H9 (cell line): ENCODE data around the gene MIGA1. TPM values are rescaled to one million over a fixed set of nuclear protein-coding genes. Genes with fewer than 3 reads are reported as not detected.

Experiments used
- DNase-seq: peaks from one replicate; pipeline ENCODE4 v3.0.0-alpha.2; 2017
- H2AFZ ChIP-seq: one replicate; pipeline ENCODE4 v1.6.1; 2013; ENCODE audit warnings: mild to moderate bottlenecking, low read length, control low read depth, moderate library complexity
- H2AK5ac ChIP-seq: 2 replicates; pipeline ENCODE4 v1.6.1; 2013; ENCODE audit warnings: low read length, control low read depth, mixed read lengths; ENCODE audit not compliant: insufficient read length
- H2BK120ac ChIP-seq: one replicate; pipeline ENCODE4 v1.6.1; 2013; ENCODE audit warnings: low read depth, mild to moderate bottlenecking, low read length, control low read depth, inconsistent platforms; ENCODE audit not compliant: poor library complexity, severe bottlenecking
- H2BK12ac ChIP-seq: 2 replicates; pipeline ENCODE4 v1.6.1; 2013; ENCODE audit warnings: low read length, control low read depth, mixed read lengths, low read depth; ENCODE audit not compliant: insufficient read length
- H2BK15ac ChIP-seq: 2 replicates; pipeline ENCODE4 v1.6.1; 2013; ENCODE audit warnings: low read depth, low read length, control low read depth
- H2BK20ac ChIP-seq: one replicate; pipeline ENCODE4 v1.6.1; 2013; ENCODE audit warnings: low read depth, mild to moderate bottlenecking, low read length, control low read depth, inconsistent platforms; ENCODE audit not compliant: poor library complexity, severe bottlenecking
- H2BK5ac ChIP-seq: 2 replicates; pipeline ENCODE4 v1.6.1; 2013; ENCODE audit warnings: low read length, control low read depth, mixed read lengths; ENCODE audit not compliant: insufficient read length
- H3K14ac ChIP-seq: 2 replicates; pipeline ENCODE4 v1.6.1; 2013; ENCODE audit warnings: low read length, control low read depth; ENCODE audit not compliant: insufficient read depth
- H3K18ac ChIP-seq: 2 replicates; pipeline ENCODE4 v1.6.1; 2013; ENCODE audit warnings: low read depth, mild to moderate bottlenecking, mixed read lengths, low read length, control low read depth; ENCODE audit not compliant: insufficient read length
- H3K23ac ChIP-seq: 2 replicates; pipeline ENCODE4 v1.6.1; 2013; ENCODE audit warnings: low read length, control low read depth, mixed read lengths, low read depth; ENCODE audit not compliant: insufficient read length
- H3K23me2 ChIP-seq: 2 replicates; pipeline ENCODE4 v1.6.1; 2013; ENCODE audit warnings: low read depth, mild to moderate bottlenecking, mixed read lengths, low read length, control low read depth; ENCODE audit not compliant: insufficient read length, poor library complexity, severe bottlenecking
- H3K27ac ChIP-seq: 2 replicates; pipeline ENCODE4 v1.5.1; 2013; ENCODE audit warnings: low read length, control low read depth, mixed read lengths, low read depth; ENCODE audit not compliant: insufficient read length
- H3K27me3 ChIP-seq: 2 replicates; pipeline ENCODE4 v1.6.1; 2013; ENCODE audit warnings: low read length, control low read depth, inconsistent platforms; ENCODE audit not compliant: insufficient read depth
- H3K4ac ChIP-seq: 2 replicates; pipeline ENCODE4 v1.6.1; 2013; ENCODE audit warnings: low read depth, mild to moderate bottlenecking, control low read depth, inconsistent platforms, low read length, moderate library complexity
- H3K4me1 ChIP-seq: 2 replicates; pipeline ENCODE4 v1.6.1; 2013; ENCODE audit warnings: low read length, control low read depth, inconsistent platforms; ENCODE audit not compliant: insufficient read depth
- H3K4me2 ChIP-seq: 2 replicates; pipeline ENCODE4 v1.6.1; 2013; ENCODE audit warnings: low read length, control low read depth, mixed read lengths; ENCODE audit not compliant: insufficient read length, insufficient read depth
- H3K56ac ChIP-seq: 2 replicates; pipeline ENCODE4 v1.6.1; 2013; ENCODE audit warnings: low read depth, mild to moderate bottlenecking, mixed read lengths, low read length, control low read depth; ENCODE audit not compliant: insufficient read length
- H3K79me1 ChIP-seq: 2 replicates; pipeline ENCODE4 v1.6.1; 2013; ENCODE audit warnings: low read depth, mild to moderate bottlenecking, moderate library complexity, low read length, control low read depth, inconsistent platforms; ENCODE audit not compliant: insufficient read depth, poor library complexity, severe bottlenecking
- H3K79me2 ChIP-seq: 2 replicates; pipeline ENCODE4 v1.6.1; 2013; ENCODE audit warnings: low read length, control low read depth, inconsistent platforms; ENCODE audit not compliant: insufficient read depth
- H3K9ac ChIP-seq: 2 replicates; pipeline ENCODE4 v1.6.1; 2013; ENCODE audit warnings: low read length, control low read depth, mixed read lengths; ENCODE audit not compliant: insufficient read length; ENCODE audit errors: extremely low read depth
- H3K9me3 ChIP-seq: one replicate; pipeline ENCODE4 v1.6.1; 2013; ENCODE audit warnings: low read depth, low read length, inconsistent platforms; ENCODE audit not compliant: control insufficient read depth
- H3T11ph ChIP-seq: one replicate; pipeline ENCODE4 v1.6.1; 2013; ENCODE audit warnings: mild to moderate bottlenecking, low read length, control low read depth, inconsistent platforms
- H4K20me1 ChIP-seq: one replicate; pipeline ENCODE4 v1.6.1; 2013; ENCODE audit not compliant: control insufficient read depth, insufficient read length, insufficient read depth
- H4K5ac ChIP-seq: 2 replicates; pipeline ENCODE4 v1.6.1; 2013; ENCODE audit warnings: low read depth, mild to moderate bottlenecking, mixed read lengths, low read length, control low read depth; ENCODE audit not compliant: insufficient read length
- H4K8ac ChIP-seq: replicated peaks from 2 replicates; pipeline ENCODE4 v1.6.1; 2013; ENCODE audit warnings: low read length, control low read depth, mixed read lengths, low read depth; ENCODE audit not compliant: insufficient read length
- H4K91ac ChIP-seq: 2 replicates; pipeline ENCODE4 v1.6.1; 2013; ENCODE audit warnings: low read depth, mild to moderate bottlenecking, moderate library complexity, mixed read lengths, low read length, control low read depth; ENCODE audit not compliant: insufficient read length
- H3K27ac Mint-ChIP-seq, 3 experiments: 2 replicates in 2 of 3; 3 replicates in 1 of 3; pipeline ENCODE4 v1.8.0; 2020 to 2021; ENCODE audit warnings: mixed read lengths in 3 of 3, mild to moderate bottlenecking in 1 of 3, moderate library complexity in 1 of 3
- H3K27me3 Mint-ChIP-seq: 2 replicates; pipeline ENCODE4 v1.8.0; 2021; ENCODE audit warnings: low read depth, mild to moderate bottlenecking, moderate library complexity, mixed read lengths
- H3K36me3 Mint-ChIP-seq, 3 experiments: 2 replicates in 2 of 3; 3 replicates in 1 of 3; pipeline ENCODE4 v1.8.0; 2020 to 2021; ENCODE audit warnings: low read depth in 3 of 3, mixed read lengths in 3 of 3; ENCODE audit not compliant: insufficient read depth in 1 of 3
- H3K4me1 Mint-ChIP-seq, 2 experiments: 2 replicates each; pipeline ENCODE4 v1.8.0; 2020; ENCODE audit warnings: mixed read lengths in 2 of 2
- H3K4me3 Mint-ChIP-seq, 2 experiments: 2 replicates in 1 of 2; 3 replicates in 1 of 2; pipeline ENCODE4 v1.8.0; 2020 to 2021; ENCODE audit warnings: mild to moderate bottlenecking in 2 of 2, mixed read lengths in 2 of 2, moderate library complexity in 1 of 2
- H3K9me3 Mint-ChIP-seq, 2 experiments: 2 replicates in 1 of 2; 3 replicates in 1 of 2; pipeline ENCODE4 v1.8.0; 2020; ENCODE audit warnings: mild to moderate bottlenecking in 2 of 2, mixed read lengths in 2 of 2, moderate library complexity in 1 of 2
- WGBS: extraction: QIAGEN DNeasy Blood & Tissue Kit; methylation state at CpG from one replicate; pipeline ENCODE4 v1.1.7; 2013; ENCODE audit warnings: missing lambda C conversion rate, low lambda C conversion rate, mixed read lengths; ENCODE audit not compliant: insufficient read length; ENCODE audit errors: extremely low coverage; 5-methylcytosine and 5-hydroxymethylcytosine counted together
- total RNA-seq: library from RNA; stranded (reverse); gene quantifications from 2 replicates; pipeline ENCODE4 v1.2.1, GENCODE V29; 2021
- TF ChIP-seq, protein P1 (sequence below): fragments of 200-600 bp; sonication (generic); conservative IDR thresholded peaks from 3 replicates; pipeline ENCODE4 v1.8.0; 2021; ENCODE audit warnings: antibody characterized with exemption, mild to moderate bottlenecking

The MIGA1 gene
- total RNA-seq, 1 experiment from 2014 or later = 6.3 TPM

DNA sequence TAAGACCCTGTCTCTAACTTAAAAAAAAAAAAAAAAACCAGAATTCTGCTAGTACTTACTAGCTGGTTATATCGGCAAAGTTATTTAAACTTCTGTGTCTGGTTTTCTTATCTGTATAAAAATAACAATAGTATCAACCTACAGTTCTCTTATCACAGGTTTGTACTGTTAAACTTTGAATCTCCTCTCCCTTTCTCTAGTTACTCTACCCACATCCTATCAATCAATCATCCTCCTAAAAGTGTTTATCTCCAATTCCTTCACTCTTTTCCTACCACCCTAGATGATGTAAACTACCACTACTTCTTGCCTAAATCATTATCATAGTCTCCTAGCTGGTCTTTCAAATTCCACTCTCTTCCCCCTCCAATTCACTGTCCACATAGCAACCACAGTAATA is 47.4 kb upstream of the MIGA1 start:
- Histone ChIP-seq H2BK5ac (no peak overlapping the region), H2BK120ac (no peak overlapping the region), H3K23me2 (no peaks in the 10 kb centered on the region), H2BK15ac (no peak overlapping the region), H3K79me1 (no peaks in the 10 kb centered on the region), H3K4me2 (no peak overlapping the region), H3K4me1 (no peaks in the 10 kb centered on the region), H3K56ac (no peak overlapping the region), H4K8ac (no peak overlapping the region), H3K23ac (no peak overlapping the region), H4K91ac (no peak overlapping the region), H3K9ac (no peak overlapping the region), H2BK12ac (no peak overlapping the region), H3K79me2 (no peaks in the 10 kb centered on the region), H3K27me3 (no peaks in the 10 kb centered on the region), H2AFZ (no peak overlapping the region), H3K4ac (no peak overlapping the region), H4K5ac (no peak overlapping the region), H2BK20ac (no peak overlapping the region), H4K20me1 (no peaks in the 10 kb centered on the region), H3T11ph (no peak overlapping the region), H3K9me3 (no peaks in the 10 kb centered on the region), H2AK5ac (no peak overlapping the region), H3K14ac (no peak overlapping the region), H3K27ac (no peak overlapping the region), H3K18ac (no peak overlapping the region)
- WGBS = no CpG with 5 or more reads among the region's 1 CpG
- DNase-seq = no peak
- Mint-ChIP-seq H3K4me1 (peaks cover 0 to 4% of the 10 kb centered on the region in 2 experiments; a peak in 2 of 4 replicates), H3K9me3 (no peaks in the 10 kb centered on the region), H3K27ac (peak overlapping the region in 1 of 3 experiments; percentile 8; a peak in 1 of 7 replicates), H3K4me3 (no peak overlapping the region), H3K27me3 (no peaks in the 10 kb centered on the region), H3K36me3 (peaks cover 14 to 31% (median 22%) of the 10 kb centered on the region in 3 experiments; a peak in 6 of 7 replicates)
- TF ChIP-seq, protein P1, sequence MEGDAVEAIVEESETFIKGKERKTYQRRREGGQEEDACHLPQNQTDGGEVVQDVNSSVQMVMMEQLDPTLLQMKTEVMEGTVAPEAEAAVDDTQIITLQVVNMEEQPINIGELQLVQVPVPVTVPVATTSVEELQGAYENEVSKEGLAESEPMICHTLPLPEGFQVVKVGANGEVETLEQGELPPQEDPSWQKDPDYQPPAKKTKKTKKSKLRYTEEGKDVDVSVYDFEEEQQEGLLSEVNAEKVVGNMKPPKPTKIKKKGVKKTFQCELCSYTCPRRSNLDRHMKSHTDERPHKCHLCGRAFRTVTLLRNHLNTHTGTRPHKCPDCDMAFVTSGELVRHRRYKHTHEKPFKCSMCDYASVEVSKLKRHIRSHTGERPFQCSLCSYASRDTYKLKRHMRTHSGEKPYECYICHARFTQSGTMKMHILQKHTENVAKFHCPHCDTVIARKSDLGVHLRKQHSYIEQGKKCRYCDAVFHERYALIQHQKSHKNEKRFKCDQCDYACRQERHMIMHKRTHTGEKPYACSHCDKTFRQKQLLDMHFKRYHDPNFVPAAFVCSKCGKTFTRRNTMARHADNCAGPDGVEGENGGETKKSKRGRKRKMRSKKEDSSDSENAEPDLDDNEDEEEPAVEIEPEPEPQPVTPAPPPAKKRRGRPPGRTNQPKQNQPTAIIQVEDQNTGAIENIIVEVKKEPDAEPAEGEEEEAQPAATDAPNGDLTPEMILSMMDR = no peak
